GM19467 (cell line): Measurements from ENCODE around the gene PALMD.

Experiments used
- ATAC-seq: cut with Tn5 transposase; IDR thresholded peaks from one replicate; pipeline ENCODE4 v1.9.1; 2021; ENCODE audit warnings: mild to moderate bottlenecking, moderate library complexity; ENCODE audit not compliant: unreplicated experiment

Gene PALMD, protein sequence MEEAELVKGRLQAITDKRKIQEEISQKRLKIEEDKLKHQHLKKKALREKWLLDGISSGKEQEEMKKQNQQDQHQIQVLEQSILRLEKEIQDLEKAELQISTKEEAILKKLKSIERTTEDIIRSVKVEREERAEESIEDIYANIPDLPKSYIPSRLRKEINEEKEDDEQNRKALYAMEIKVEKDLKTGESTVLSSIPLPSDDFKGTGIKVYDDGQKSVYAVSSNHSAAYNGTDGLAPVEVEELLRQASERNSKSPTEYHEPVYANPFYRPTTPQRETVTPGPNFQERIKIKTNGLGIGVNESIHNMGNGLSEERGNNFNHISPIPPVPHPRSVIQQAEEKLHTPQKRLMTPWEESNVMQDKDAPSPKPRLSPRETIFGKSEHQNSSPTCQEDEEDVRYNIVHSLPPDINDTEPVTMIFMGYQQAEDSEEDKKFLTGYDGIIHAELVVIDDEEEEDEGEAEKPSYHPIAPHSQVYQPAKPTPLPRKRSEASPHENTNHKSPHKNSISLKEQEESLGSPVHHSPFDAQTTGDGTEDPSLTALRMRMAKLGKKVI

DNA sequence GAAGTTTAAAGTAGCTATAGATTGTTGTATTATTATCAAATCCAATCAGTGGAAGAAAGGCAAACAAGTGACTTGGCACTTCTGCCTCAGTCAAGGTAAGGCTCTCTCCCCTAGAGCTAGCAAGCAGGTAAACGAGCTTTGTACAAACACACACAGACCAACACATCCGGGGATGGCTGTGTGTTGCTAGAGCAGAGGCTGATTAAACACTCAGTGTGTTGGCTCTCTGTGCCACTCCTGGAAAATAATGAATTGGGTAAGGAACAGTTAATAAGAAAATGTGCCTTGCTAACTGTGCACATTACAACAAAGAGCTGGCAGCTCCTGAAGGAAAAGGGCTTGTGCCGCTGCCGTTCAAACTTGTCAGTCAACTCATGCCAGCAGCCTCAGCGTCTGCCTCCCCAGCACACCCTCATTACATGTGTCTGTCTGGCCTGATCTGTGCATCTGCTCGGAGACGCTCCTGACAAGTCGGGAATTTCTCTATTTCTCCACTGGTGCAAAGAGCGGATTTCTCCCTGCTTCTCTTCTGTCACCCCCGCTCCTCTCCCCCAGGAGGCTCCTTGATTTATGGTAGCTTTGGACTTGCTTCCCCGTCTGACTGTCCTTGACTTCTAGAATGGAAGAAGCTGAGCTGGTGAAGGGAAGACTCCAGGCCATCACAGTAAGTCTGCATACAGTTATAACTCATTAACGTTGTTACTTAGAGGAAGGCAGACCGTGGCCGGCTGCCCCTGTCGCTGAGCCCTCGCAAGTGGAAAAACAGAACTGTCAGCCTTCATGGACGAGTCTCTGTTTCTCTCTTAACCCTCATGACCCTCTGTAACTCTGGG lies at the start of gene PALMD:
TSS of gene PALMD (plus strand) at position 415 of the 833 bp plus-strand sequence. CDS start at position 620, 205 bp downstream.
- ATAC-seq, result no peak

DNA sequence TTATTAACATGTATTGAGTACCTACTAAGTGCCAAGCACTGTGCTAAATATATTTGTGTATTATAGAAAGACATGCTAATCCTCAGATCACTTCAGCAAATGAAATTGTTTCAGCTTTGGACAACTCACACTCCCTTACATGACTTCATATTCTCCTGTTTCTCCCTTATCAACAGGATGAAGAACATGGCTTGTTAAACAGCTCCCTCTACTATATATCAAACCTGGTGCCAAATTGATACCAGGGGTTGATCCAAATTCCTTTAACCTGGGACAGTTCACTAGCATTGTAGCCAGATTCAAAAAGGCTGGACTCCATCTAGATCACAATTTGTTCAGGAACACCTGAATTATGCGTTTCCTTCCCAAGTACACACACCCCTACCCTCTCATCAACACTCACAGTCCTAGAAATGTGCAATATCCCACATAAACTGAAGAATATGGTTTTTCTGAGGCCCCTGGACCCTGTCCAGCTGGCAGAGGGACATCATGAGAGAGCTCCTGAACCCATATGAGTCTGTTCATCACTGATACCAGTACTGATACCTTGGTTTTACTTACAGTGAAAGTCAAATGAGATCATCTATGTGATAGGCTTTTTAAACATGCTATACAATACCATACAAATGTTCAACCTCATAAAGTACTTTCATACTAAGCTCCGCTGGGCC lies 47.0 kb upstream of the PALMD start:
- no peak for ATAC-seq

DNA sequence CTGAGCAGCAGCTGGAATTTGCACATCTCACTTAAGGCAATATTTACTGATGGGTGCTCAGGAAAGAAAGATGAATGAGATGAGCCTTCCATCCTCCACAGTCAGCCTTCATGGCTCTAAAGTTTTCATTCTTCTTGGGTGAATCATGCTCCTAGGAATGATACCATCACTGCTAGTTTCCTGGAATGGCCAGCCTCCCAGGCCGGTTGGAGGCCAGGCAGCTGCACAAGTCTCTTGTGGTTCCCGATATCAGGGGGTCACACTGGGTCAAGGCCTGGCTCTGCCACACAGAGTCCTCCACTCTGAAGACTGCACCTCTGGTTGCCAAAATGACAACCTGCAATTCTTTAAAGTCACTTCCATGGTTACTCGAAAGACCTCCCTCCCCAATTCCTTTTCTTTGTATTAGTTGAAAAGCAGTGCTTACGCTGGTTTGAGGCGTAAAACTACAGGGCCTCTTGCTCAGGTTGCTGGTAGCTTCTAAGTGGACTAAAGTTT lies 46.2 kb upstream of the PALMD start:
- no peak for ATAC-seq

DNA sequence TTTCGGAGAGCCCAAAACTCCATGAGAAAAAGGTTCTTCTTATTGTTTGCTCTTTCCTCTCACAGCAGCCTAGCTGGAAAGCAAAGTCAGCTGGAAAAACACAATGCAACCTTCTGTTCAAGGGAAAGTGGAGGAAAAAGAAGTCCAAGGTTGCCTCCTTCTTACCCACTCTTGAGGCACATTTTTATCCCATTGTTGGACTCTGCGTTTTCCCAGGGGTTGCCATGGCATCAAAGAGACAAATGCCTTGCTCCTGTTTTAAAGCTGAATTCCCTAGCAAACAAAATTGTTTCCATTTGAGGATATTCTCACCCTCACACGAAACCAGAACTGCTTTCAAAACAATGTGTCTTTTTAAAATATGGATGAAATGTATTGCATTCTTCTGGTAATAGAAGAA lies 45.1 kb upstream of the PALMD start:
- ATAC-seq, result no peak

DNA sequence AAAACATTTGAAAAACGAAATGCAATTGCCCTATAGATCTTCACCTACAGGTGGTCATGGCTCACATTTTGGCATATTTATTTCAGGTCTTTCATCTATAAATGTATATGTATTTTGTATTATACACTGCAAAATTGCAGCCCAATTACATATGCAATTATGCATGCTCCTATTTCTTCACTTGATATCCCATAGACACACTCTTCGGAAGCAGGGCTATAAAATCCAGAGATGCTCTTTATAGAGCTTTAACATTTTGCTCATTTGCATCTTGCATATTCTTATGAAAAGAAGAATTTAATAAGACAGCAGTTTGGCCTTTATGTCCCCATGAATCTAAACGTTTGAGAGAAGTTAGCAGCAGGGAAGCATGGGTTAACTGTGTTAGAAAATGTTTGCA lies 44.7 kb upstream of the PALMD start:
- ATAC-seq, result no peak

DNA sequence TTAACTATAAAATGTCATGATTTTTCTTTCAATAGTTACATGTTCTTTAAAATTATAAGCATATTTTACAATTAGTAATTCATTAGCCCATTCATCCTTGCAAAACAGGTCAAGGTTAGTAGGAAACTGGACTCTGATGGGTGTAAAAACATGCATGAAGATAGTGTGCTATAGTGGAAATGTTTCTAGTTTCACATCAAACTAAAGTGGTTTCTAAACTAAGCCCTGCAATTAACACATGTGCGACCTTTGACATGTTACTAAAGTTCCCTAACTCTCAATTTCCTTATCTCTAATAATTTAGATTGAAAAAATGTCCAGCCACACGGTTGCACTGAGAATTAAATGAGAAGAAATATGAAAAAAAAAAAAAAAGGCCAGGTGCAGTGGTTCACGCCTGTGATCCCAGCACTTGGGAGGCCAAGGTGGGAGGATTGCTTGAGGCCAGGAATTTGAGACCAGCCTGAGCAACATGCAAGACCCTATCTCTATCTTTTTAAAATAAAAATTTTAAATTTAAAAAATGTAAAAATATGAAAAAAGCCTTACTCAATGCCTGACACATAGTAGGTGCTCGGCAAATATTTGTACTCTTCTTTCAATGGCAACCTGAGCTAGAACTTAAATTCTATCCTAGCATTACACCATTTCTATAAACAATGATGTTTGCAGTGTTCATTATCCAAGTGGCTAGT lies 44.1 kb upstream of the PALMD start:
- no peak for ATAC-seq

DNA sequence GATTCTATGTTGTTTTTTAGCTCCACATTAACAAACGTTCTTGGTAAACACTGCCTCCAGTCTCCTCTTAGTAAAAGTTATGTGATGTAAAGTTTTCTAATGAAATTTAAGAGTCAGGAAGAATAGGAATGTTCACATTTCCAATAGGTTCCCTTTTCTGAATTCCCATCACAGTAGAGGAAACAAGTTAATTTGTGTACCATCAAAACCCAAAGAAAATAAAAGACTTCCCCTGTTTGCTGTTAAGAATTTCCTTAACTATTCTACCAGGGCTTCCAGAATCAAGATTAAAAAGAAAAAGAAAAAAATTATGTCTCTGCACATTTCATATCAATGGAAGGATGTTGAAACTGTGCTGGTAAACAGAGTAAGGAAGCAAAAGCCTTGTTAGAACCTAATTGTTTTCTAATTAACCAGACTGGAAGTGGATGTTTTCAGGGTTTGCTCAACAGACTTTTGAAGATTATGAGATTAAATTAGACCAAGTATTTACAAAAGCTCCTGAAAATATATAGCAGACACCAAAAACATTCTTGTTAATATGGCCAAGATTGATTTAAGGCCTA lies 43.4 kb upstream of the PALMD start:
- ATAC-seq, result no peak

DNA sequence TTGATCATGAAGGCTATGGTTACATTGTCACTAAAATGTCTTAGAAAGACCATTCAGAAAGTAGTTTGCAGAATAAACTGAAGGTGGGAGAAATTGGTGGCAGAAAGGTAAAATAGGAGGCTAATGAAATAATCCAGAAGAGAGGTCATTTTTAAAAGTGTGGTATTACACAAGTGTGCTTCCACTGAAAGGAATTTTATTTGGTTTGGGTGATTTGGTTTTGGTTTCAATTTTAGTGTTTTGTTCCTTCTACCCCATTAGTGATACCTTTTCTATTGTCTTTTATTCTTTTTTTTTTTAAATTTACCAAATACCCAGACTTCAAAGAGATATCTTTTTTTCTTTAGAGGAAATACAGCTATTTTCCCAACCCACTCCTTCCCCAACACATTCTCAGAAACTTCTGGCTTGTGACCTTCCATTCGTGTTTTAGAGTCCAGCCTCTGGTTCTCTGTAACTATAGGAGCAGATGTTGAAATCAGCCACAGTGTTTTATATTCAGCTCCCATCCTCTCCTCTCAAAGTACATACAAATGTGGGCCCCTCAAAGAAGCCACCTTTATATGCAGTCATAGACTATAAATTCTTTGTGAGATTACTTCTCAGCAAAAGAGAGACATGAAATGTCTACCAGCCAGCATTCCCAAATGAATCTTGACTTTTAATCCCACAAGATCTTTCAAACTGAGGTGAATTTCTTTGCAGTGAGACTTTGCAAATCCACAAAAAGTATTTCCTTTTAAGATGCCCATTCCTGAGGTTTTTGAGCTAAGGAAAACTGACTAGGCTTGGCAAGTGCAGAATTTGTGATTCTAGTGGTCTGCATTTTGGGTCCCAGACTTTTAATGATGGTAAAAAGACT lies 42.0 kb upstream of the PALMD start:
- ATAC-seq, result no peak

DNA sequence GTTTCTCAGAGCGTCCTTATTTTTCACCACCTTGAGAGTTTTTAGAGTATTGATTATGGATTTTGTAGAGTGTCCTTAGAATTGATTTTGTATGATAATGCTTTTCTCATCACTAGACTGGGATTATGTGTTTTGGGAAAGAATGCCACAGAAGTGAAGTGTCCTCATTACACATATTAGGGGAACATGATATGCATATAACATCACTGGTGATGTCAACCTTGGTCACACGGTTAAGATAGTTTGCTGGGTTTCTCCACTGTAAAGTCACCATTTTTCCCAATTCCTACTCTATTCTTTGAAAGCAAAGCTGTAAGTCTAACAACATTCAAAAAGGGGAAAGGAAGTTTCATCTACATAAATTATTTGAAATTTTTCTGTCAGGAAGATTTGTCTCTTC lies 39.6 kb upstream of the PALMD start:
- no peak for ATAC-seq

DNA sequence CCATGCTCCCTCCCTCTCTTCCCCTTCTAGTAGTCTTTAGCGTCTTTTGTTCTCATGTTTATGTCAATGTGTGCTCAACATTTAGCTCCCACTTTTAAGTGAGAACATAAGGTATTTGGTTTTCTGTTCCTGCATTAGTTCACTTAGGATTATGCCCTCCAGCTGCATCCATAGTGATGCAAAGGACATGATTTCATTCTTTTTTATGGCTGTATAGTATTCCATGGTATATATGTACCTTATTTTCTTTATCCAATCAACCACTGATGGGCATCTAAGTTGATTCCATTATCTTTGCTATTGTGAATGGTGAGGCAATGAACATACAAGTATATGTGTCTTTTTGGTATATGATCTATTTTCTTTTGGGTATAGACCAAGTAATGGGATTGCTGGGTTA lies 38.3 kb upstream of the PALMD start:
- no peak for ATAC-seq

DNA sequence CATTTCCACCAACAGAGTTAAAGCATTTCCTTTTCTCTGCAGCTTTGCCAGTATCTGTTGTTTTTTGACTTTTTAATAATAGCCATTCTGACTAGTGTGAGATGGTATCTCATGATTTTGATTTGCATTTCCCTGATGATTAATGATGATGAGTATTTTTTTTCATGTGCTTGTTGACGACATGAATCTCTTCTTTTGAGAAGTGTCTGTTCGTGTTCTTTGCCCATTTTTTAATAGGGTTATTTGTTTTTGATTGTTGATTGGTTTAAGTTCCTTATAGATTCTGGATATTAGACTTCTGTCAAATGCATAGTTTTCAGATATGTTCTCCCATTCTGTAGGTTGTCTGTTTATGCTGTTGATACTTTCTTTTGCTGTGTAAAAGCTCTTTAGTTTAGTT lies 37.9 kb upstream of the PALMD start:
- no peak for ATAC-seq

DNA sequence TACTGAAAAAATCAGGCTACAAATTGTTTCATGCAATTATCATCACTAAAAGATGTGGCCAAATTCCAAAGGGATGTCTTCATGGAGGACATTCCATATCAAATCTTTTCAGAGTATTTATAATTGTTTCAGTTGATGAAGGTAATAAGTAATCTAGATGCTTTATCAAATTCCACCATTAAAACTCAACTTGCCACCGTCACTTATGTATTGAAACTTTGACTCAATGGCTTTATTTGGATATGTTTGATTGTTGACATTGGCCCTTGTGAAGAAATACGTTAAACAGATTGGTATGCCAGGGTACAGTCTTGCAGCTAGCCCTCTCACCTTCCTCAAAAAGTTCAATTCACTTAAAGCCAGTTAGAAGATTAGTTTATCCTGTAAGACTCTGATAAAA lies 32.2 kb upstream of the PALMD start:
- no peak for ATAC-seq

DNA sequence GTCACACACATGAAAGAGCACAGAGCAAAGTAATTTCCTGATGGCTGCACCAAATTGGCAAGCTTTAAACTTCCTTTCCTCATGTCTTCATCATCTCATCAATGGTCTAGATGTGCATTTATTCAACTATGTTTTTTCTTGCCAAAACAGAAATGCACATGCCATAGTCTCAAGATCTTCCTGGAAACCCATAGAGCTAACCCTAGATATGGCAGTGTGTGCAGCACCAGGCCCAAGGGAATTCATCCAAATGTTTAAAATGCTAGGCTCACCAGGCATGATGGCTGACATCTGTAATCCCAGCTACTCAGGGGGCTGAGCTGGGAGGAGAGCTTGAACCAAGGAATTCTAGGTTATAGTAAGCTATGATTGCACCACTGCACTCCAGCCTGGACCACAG lies 31.2 kb upstream of the PALMD start:
- ATAC-seq, result no peak

DNA sequence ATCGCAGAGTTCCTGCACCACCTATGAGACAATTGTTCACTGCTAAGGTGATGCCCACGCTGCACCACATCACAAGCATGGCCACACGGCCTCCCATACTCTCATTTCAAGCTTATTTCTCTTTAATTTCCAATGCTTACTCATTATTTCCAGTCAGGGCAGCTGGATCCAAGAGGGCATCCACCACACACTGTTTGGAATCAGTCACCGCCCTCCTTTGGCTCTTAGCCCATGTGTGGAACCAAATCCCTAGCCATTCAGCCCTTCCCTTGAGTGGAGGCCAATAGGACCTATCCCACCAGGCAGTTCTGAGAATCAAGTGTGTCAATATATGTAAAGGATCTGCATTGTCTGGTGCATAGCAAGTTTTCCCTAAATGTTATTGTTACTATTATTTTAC lies 26.3 kb upstream of the PALMD start:
- no peak for ATAC-seq

DNA sequence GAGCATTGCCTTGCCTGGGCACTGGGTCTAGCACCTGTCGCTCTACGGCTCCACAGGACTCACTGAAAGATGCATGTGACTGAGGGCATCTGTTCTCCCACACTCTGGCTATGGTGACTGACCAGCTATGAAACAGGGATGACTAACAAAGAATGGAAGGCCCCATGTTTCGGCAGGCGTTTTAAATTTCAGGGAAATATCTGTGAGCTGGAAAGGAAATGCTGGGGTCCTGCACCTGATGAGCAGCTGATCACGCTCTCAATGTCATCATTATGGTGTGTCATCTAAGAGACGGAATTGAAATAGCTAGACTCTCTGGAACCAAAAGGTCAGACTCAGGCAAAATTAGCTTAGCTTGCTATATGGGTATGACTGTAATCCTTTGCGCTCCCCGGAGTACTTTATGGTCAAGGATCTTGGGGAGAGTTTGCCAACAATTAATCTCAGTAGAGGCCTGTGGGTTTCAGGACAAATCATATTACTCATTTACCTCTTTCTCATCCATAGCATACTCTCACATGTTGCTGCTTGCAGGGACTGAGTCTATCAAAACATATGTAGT lies 24.5 kb upstream of the PALMD start:
- no peak for ATAC-seq

DNA sequence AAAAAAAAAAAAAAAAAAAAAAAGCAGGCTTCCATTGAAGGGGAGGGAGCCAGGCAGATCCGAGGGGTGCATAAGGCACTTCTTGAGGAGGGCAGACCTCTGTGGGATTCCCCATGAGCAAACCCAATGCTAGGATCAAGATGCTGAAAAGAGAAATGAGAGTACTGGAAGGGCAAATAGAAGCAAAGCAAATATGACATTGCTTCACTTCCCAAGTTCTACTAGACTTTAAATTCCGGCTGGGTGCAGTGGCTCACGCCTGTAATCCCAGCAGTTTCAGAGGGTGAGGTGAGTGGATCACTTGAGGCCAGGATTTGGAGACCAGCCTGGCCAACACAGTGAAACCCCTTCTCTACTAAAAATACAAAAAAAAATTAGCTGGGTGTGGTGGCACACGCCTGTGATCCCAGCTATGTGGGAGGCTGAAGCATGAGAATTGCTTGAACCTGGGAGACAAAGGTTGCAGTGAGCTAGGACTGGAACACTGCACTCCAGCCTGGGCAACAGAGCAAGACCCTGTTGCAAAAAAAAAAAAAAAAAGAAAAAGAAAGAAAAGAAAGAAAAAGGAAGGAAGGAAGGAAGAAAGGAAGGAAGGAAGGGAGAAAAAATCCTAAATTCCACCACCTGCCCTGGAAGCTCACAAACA lies 23.1 kb upstream of the PALMD start:
- ATAC-seq, result no peak

DNA sequence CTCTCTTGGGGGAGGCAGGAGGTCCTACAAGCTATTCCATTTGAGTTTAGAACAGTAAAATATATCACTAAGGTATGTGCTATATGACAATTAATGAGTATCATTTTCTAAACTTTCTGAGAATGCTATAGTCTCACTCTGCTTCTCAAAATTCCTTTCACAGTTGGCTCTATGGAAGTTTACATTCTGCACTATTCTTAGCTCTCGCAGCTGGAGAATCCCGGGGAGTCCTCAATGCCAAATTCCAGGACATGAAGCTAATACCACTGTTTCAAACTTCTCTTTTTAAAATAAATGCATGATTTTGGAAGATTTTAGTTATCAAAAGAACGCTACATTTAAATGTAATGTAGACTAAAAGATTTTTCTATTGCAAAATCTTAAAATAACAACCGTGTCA lies 22.4 kb upstream of the PALMD start:
- no peak for ATAC-seq

DNA sequence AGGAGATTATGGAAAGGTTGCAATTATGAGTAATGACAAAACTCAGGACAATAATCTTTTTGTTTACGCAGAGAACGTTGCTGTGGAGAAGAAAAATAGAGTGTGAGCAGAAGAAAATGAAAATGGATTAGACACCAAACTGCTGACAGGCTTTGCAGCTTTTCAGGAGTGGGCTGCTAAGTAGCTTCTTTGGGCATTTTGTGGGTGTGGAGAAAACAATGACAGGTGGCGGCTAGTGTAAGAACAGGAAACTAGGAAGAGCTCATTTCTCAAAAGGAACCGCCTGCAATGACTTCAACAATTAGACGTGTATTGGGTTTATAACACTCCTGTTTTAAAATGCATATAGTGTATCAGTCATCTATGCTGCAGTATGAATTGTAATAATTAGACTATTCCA lies 18.3 kb upstream of the PALMD start:
- no peak for ATAC-seq

DNA sequence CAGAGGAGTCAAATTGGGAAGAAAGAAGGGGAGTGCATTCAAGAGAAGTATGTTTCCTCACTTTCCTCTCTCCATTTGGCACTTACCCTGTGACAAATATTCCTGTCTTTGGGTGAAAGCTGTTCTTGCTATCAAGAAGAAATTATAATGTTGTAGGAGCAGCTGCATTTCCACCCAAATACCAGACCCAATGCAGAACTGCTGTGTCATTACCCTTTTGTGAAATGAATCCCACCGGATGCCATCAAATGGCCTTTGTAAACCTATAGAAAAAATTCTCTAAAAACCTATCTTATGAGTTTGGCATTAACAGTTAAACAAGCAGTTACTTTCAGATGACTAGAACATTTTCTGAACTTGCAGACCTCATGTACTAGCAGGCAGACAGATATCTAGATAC lies 16.7 kb upstream of the PALMD start:
- no peak for ATAC-seq
